ENCODE results near the gene CCDC12.

DNA sequence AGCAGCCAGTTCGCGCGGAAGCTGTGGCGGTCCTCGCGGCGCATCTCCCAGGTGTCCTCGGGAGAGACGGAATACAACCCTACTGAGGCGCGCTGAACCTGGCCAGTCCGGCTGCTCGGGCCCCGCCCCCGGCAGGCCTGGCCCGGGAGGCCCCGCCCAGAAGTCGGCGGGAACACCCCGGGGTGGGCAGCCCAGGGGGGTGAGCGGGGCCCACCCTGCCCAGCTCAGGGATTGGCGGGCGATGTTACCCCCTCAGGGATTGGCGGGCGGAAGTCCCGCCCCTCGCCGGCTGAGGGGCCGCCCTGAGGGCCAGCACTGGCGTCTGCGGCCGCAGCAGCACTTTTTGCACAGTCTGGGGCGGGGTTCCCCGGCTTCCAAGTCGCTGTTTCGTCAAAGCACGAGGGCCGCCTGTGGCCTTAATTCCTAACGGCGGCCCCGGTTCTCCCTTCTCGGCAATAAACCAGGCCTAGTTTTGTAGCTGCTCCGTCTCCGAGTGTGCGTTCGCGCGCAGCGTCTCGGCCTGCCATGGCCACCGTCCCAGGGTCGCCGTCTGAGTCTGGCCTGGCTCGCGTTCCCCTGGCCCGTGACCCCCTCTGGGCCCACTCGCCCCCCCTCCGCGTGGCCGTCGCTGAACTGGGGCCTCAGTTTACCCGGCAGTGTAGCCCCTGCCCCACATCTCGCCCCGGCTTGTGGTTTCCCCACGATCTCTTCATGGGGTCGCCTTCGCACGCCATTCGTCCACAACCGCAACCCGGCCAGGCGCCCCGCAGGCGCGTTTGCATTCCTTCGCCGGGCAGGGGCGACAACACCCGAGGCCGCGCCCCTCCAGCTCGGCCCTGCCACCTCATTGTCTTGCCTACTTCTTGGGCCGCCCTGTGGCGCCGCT, 32.9 kb upstream of the CCDC12 start:
- no peak for TF ChIP-seq HMG20B (CRISPR knock-in tag; conservative IDR thresholded peaks at IDR 0.05)
- TF ChIP-seq, protein P1, sequence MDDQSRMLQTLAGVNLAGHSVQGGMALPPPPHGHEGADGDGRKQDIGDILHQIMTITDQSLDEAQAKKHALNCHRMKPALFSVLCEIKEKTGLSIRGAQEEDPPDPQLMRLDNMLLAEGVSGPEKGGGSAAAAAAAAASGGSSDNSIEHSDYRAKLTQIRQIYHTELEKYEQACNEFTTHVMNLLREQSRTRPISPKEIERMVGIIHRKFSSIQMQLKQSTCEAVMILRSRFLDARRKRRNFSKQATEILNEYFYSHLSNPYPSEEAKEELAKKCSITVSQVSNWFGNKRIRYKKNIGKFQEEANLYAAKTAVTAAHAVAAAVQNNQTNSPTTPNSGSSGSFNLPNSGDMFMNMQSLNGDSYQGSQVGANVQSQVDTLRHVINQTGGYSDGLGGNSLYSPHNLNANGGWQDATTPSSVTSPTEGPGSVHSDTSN (CRISPR knock-in tag; IDR thresholded peaks at IDR 0.05; ENCODE audit: borderline replicate concordance) = no peak
- TF ChIP-seq, protein P2, sequence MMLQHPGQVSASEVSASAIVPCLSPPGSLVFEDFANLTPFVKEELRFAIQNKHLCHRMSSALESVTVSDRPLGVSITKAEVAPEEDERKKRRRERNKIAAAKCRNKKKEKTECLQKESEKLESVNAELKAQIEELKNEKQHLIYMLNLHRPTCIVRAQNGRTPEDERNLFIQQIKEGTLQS (CRISPR knock-in tag; IDR thresholded peaks at IDR 0.05) = no peak
- TF ChIP-seq, protein P3, sequence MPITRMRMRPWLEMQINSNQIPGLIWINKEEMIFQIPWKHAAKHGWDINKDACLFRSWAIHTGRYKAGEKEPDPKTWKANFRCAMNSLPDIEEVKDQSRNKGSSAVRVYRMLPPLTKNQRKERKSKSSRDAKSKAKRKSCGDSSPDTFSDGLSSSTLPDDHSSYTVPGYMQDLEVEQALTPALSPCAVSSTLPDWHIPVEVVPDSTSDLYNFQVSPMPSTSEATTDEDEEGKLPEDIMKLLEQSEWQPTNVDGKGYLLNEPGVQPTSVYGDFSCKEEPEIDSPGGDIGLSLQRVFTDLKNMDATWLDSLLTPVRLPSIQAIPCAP (CRISPR knock-in tag; IDR thresholded peaks at IDR 0.05; ENCODE audit: low read depth) = no peak
